MM.1S (cell line): ENCODE results near the gene COL27A1.

Experiments used
- CTCF ChIP-seq: fragments of 300-600 bp; sonication (generic); IDR thresholded peaks from 2 replicates; pipeline ENCODE4 v1.5.1; 2016; ENCODE audit warnings: antibody characterized with exemption, low read length, mixed read lengths
- EZH2 ChIP-seq: fragments of 300-600 bp; sonication (generic); optimal IDR thresholded peaks from 2 replicates; pipeline ENCODE3; 2017; ENCODE audit warnings: low read depth, mild to moderate bottlenecking, antibody characterized with exemption, low read length, mixed read lengths
- EZH2phosphoT487 ChIP-seq: fragments of 300-600 bp; sonication (generic); IDR thresholded peaks from 2 replicates; pipeline ENCODE4 v1.6.1; 2018; ENCODE audit warnings: antibody characterized with exemption, low read length

- TF ChIP-seq CTCF: no peak
- no peak for TF ChIP-seq EZH2
- no peak for TF ChIP-seq EZH2phosphoT487
Observed at GRCh38 chr9:114343471-114344187, 188.3 kb downstream of the COL27A1 start.
